MCF 10A (cell line): ENCODE data around the gene ZNF407. TPM values are rescaled to one million over a fixed set of nuclear protein-coding genes. Genes with fewer than 3 reads are reported as not detected.

Source experiments
- BruUV-seq: library from RNA; stranded (reverse); fragments of 400-500 nt; replicated peaks from 2 replicates; lab custom pipeline; 2021; lab: Mats Ljungman, UMichigan
- CTCF ChIA-PET: fragments of 300-600 bp; sonication (Branson Sonifier 250); formaldehyde crosslinking; extraction: SDS; loops from one replicate; lab custom pipeline; 2021; ENCODE audit warnings: antibody characterized with exemption, inconsistent platforms; lab: Yijun Ruan, JAX
- POLR2A ChIA-PET: fragments of 300-600, 350-650 bp; sonication (Branson Sonifier 250); formaldehyde crosslinking; extraction: SDS; loops from one replicate; lab custom pipeline; 2020; ENCODE audit warnings: antibody characterized with exemption, inconsistent platforms; lab: Yijun Ruan, JAX
- DNase-seq: peaks from one replicate; pipeline ENCODE4 v3.0.0-alpha.2; 2018; ENCODE audit not compliant: unreplicated experiment
- H3K27ac Mint-ChIP-seq: one replicate; pipeline ENCODE4 v1.8.0; 2022; ENCODE audit warnings: mild to moderate bottlenecking, low read depth, mixed read lengths; ENCODE audit not compliant: unreplicated experiment
- H3K27me3 Mint-ChIP-seq: one replicate; pipeline ENCODE4 v1.8.0; 2022; ENCODE audit warnings: mixed read lengths; ENCODE audit not compliant: insufficient read depth, unreplicated experiment
- H3K36me3 Mint-ChIP-seq: one replicate; pipeline ENCODE4 v1.8.0; 2022; ENCODE audit warnings: mild to moderate bottlenecking, moderate library complexity, mixed read lengths; ENCODE audit not compliant: insufficient read depth, unreplicated experiment
- H3K4me1 Mint-ChIP-seq: one replicate; pipeline ENCODE4 v1.8.0; 2022; ENCODE audit warnings: mixed read lengths; ENCODE audit not compliant: insufficient read depth, unreplicated experiment
- H3K4me3 Mint-ChIP-seq: one replicate; pipeline ENCODE4 v1.8.0; 2022; ENCODE audit warnings: mild to moderate bottlenecking, moderate library complexity, mixed read lengths; ENCODE audit not compliant: unreplicated experiment
- H3K9me3 Mint-ChIP-seq: one replicate; pipeline ENCODE4 v1.8.0; 2022; ENCODE audit warnings: mixed read lengths; ENCODE audit not compliant: unreplicated experiment
- CTCF ChIP-seq: fragments of 200-600 bp; IDR thresholded peaks from one replicate; pipeline ENCODE4 v1.8.0; 2022; ENCODE audit warnings: antibody characterized with exemption, mild to moderate bottlenecking; ENCODE audit not compliant: unreplicated experiment
- intact Hi-C: fragments of 100-400 bp; cut with micrococcal nuclease; formaldehyde crosslinking; loops from 2 replicates; pipeline ENCODE4 v1.14.1; 2022
- total RNA-seq: library from RNA; stranded (reverse); gene quantifications from 2 replicates; pipeline ENCODE4 v1.2.3, GENCODE V29; 2022

The ZNF407 gene
- total RNA-seq, 1 experiment from 2014 or later, result 9.5 TPM

- DNase-seq, result no peak
- H3K36me3 Mint-ChIP-seq, result peaks cover 7% of the 10 kb centered on the region
- no peaks in the 10 kb centered on the region for H3K9me3 Mint-ChIP-seq
- no peaks in the 10 kb centered on the region for H3K27me3 Mint-ChIP-seq
- H3K27ac Mint-ChIP-seq, result no peak overlapping the region
- POLR2A ChIA-PET, result no interaction called here
- no TSS peak for BruUV-seq
- intact Hi-C loops, result no loop called here
- CTCF ChIA-PET, result interaction anchor here (0.6 kb wide), 1 partner anchor 9 kb away, joined by 3 read pairs; no protein-coding TSS in a partner anchor
- no peak for TF ChIP-seq CTCF
- no peaks in the 10 kb centered on the region for H3K4me1 Mint-ChIP-seq
- H3K4me3 Mint-ChIP-seq, result no peak overlapping the region
Measured at GRCh38 chr18:75049455-75049789, 451.8 kb downstream of the ZNF407 start.

GRCh38 chr18:75051757-75052156 lies 454.1 kb downstream of the ZNF407 start:
- no peak overlapping the region for H3K27ac Mint-ChIP-seq
- BruUV-seq, result no TSS peak
- no peak for DNase-seq
- ChIA-PET POLR2A (no interaction called here), CTCF (interaction anchor here (0.7 to 1.8 kb wide), 3 partner anchors 11 to 1223 kb away, joined by 3 to 11 read pairs (median 3); no protein-coding TSS in a partner anchor)
- H3K27me3 Mint-ChIP-seq, result no peaks in the 10 kb centered on the region
- intact Hi-C loops, result no loop called here
- no peaks in the 10 kb centered on the region for H3K9me3 Mint-ChIP-seq
- no peak for TF ChIP-seq CTCF
- H3K4me1 Mint-ChIP-seq, result no peaks in the 10 kb centered on the region
- no peak overlapping the region for H3K4me3 Mint-ChIP-seq
- peaks cover 7% of the 10 kb centered on the region for H3K36me3 Mint-ChIP-seq

- no peaks in the 10 kb centered on the region for H3K27me3 Mint-ChIP-seq
- no peak overlapping the region for H3K4me3 Mint-ChIP-seq
- ChIA-PET CTCF (interaction anchor here (1.5 kb wide), 1 partner anchor 11 kb away, joined by 5 read pairs; no protein-coding TSS in a partner anchor), POLR2A (no interaction called here)
- no peak overlapping the region for H3K27ac Mint-ChIP-seq
- H3K4me1 Mint-ChIP-seq, result no peaks in the 10 kb centered on the region
- H3K9me3 Mint-ChIP-seq, result no peaks in the 10 kb centered on the region
- peaks cover 7% of the 10 kb centered on the region for H3K36me3 Mint-ChIP-seq
- intact Hi-C loops, result no loop called here
- DNase-seq, result no peak
- TF ChIP-seq CTCF, result no peak
- no TSS peak for BruUV-seq
Measured at GRCh38 chr18:75052475-75052874, 454.8 kb downstream of the ZNF407 start.

- Mint-ChIP-seq H3K4me3 (no peak overlapping the region), H3K9me3 (no peaks in the 10 kb centered on the region), H3K4me1 (no peaks in the 10 kb centered on the region), H3K27ac (no peak overlapping the region), H3K36me3 (peaks cover 7% of the 10 kb centered on the region), H3K27me3 (no peaks in the 10 kb centered on the region)
- intact Hi-C loops, result no loop called here
- ChIA-PET CTCF (interaction anchor here (1.5 kb wide), 1 partner anchor 12 kb away, joined by 5 read pairs; no protein-coding TSS in a partner anchor), POLR2A (no interaction called here)
- no TSS peak for BruUV-seq
- no peak for DNase-seq
- TF ChIP-seq CTCF, result no peak
Measured at GRCh38 chr18:75053028-75053629, 455.5 kb downstream of the ZNF407 start.
